Gastrocnemius medialis (tissue), 4 donors: ENCODE results near the gene ADARB2.

Experiments used
- CTCF ChIP-seq, 5 experiments: fragments of 450-650 bp in 3 of 5; fragments of 200-600 bp in 2 of 5; sonication (generic) in 2 of 5; IDR thresholded peaks in 4 of 5; conservative IDR thresholded peaks in 1 of 5; 1 replicate in 4 of 5; 2 replicates in 1 of 5; pipeline ENCODE4 v1.5.1; 2016 to 2019; ENCODE audit warnings: antibody characterized with exemption in 5 of 5, mild to moderate bottlenecking in 3 of 5, moderate library complexity in 3 of 5
- POLR2A ChIP-seq, 2 donors: fragments of 450-650 bp; IDR thresholded peaks; one replicate each; pipeline ENCODE4 v1.6.1; 2017; ENCODE audit warnings: antibody characterized with exemption in 2 of 2, mild to moderate bottlenecking in 2 of 2, moderate library complexity in 2 of 2

- TF ChIP-seq CTCF (IDR thresholded peaks at IDR 0.05 in 4 of 5, conservative IDR thresholded peaks at IDR 0.05 in 1 of 5) (no peak), POLR2A (IDR thresholded peaks at IDR 0.05) (no peak)
These were observed 220.7 kb downstream of the ADARB2 start for GRCh38 chr10:1516492-1517165.
